Stimulated activated memory B cell treated with anti-CD40 and anti-IgM and Interleukin-4, amounts not matched to agents 10 μg/mL and 1 μg/mL and 100 μg/mL, for 72 hours (primary cell): ENCODE measurements around the gene NELL1.

Experiments
- ATAC-seq: fragments of 150-1000 bp; cut with Tn5 transposase; 2 replicates; pipeline ENCODE4 v1.10.0; 2021
- H3K27ac Mint-ChIP-seq: one replicate; pipeline ENCODE4 v1.8.0; 2022; ENCODE audit warnings: mild to moderate bottlenecking, mixed read lengths
- H3K27me3 Mint-ChIP-seq: one replicate; pipeline ENCODE4 v1.8.0; 2022; ENCODE audit warnings: mixed read lengths
- H3K36me3 Mint-ChIP-seq: one replicate; pipeline ENCODE4 v1.8.0; 2022; ENCODE audit warnings: mixed read lengths
- H3K4me1 Mint-ChIP-seq: one replicate; pipeline ENCODE4 v1.8.0; 2022; ENCODE audit warnings: mixed read lengths
- H3K4me3 Mint-ChIP-seq: one replicate; pipeline ENCODE4 v1.8.0; 2022; ENCODE audit warnings: mild to moderate bottlenecking, moderate library complexity, mixed read lengths
- H3K9me3 Mint-ChIP-seq: one replicate; pipeline ENCODE4 v1.8.0; 2022; ENCODE audit warnings: mixed read lengths

NELL1 gene

GRCh38 chr11:21543901-21544300 lies 874.5 kb downstream of the NELL1 start:
- H3K27me3 Mint-ChIP-seq, result no peaks in the 10 kb centered on the region
- ATAC-seq, result no peak
- no peaks in the 10 kb centered on the region for H3K36me3 Mint-ChIP-seq
- H3K9me3 Mint-ChIP-seq, result peaks cover 3% of the 10 kb centered on the region
- no peak overlapping the region for H3K4me3 Mint-ChIP-seq
- no peaks in the 10 kb centered on the region for H3K4me1 Mint-ChIP-seq
- no peak overlapping the region for H3K27ac Mint-ChIP-seq

- no peak for ATAC-seq
- Mint-ChIP-seq H3K9me3 (peaks cover 3% of the 10 kb centered on the region), H3K27ac (no peak overlapping the region), H3K4me1 (no peaks in the 10 kb centered on the region), H3K4me3 (no peak overlapping the region), H3K27me3 (no peaks in the 10 kb centered on the region), H3K36me3 (no peaks in the 10 kb centered on the region)
Observed at GRCh38 chr11:21545699-21546098, 876.3 kb downstream of the NELL1 start.

- H3K27ac Mint-ChIP-seq, result no peak overlapping the region
- H3K36me3 Mint-ChIP-seq, result no peaks in the 10 kb centered on the region
- no peak overlapping the region for H3K4me3 Mint-ChIP-seq
- no peaks in the 10 kb centered on the region for H3K4me1 Mint-ChIP-seq
- H3K9me3 Mint-ChIP-seq, result peaks cover 3% of the 10 kb centered on the region
- no peaks in the 10 kb centered on the region for H3K27me3 Mint-ChIP-seq
- ATAC-seq, result no peak
Observed at GRCh38 chr11:21546703-21547102, 877.3 kb downstream of the NELL1 start.

- Mint-ChIP-seq H3K27ac (no peak overlapping the region), H3K4me1 (no peaks in the 10 kb centered on the region), H3K4me3 (no peak overlapping the region), H3K36me3 (no peaks in the 10 kb centered on the region), H3K9me3 (no peaks in the 10 kb centered on the region), H3K27me3 (no peaks in the 10 kb centered on the region)
- ATAC-seq, result no peak
Observed at GRCh38 chr11:21552911-21553310, 883.5 kb downstream of the NELL1 start.

- Mint-ChIP-seq H3K4me3 (no peak overlapping the region), H3K27ac (no peak overlapping the region), H3K4me1 (no peaks in the 10 kb centered on the region), H3K36me3 (no peaks in the 10 kb centered on the region), H3K9me3 (no peaks in the 10 kb centered on the region), H3K27me3 (no peaks in the 10 kb centered on the region)
- ATAC-seq, result no peak
Observed at GRCh38 chr11:21553795-21554194, 884.4 kb downstream of the NELL1 start.

- ATAC-seq, result no peak
- Mint-ChIP-seq H3K27ac (no peak overlapping the region), H3K4me3 (no peak overlapping the region), H3K4me1 (no peaks in the 10 kb centered on the region), H3K36me3 (no peaks in the 10 kb centered on the region), H3K27me3 (no peaks in the 10 kb centered on the region), H3K9me3 (no peaks in the 10 kb centered on the region)
Observed at GRCh38 chr11:21554284-21554683, 884.9 kb downstream of the NELL1 start.

- H3K4me3 Mint-ChIP-seq, result no peak overlapping the region
- H3K27ac Mint-ChIP-seq, result no peak overlapping the region
- H3K4me1 Mint-ChIP-seq, result no peaks in the 10 kb centered on the region
- ATAC-seq, result no peak
- H3K27me3 Mint-ChIP-seq, result no peaks in the 10 kb centered on the region
- no peaks in the 10 kb centered on the region for H3K36me3 Mint-ChIP-seq
- no peaks in the 10 kb centered on the region for H3K9me3 Mint-ChIP-seq
Observed at GRCh38 chr11:21556926-21557325, 887.5 kb downstream of the NELL1 start.

- ATAC-seq, result no peak
- Mint-ChIP-seq H3K4me3 (no peak overlapping the region), H3K27ac (no peak overlapping the region), H3K4me1 (no peaks in the 10 kb centered on the region), H3K9me3 (peaks cover 5% of the 10 kb centered on the region), H3K36me3 (no peaks in the 10 kb centered on the region), H3K27me3 (no peaks in the 10 kb centered on the region)
Observed at GRCh38 chr11:21560466-21560975, 891.1 kb downstream of the NELL1 start.

- ATAC-seq, result no peak
- H3K36me3 Mint-ChIP-seq, result no peaks in the 10 kb centered on the region
Observed at GRCh38 chr11:21561581-21561980, 892.2 kb downstream of the NELL1 start.

GRCh38 chr11:21564095-21564494 lies 894.7 kb downstream of the NELL1 start:
- Mint-ChIP-seq H3K36me3 (no peaks in the 10 kb centered on the region), H3K9me3 (peaks cover 5% of the 10 kb centered on the region), H3K4me1 (no peaks in the 10 kb centered on the region), H3K4me3 (no peak overlapping the region), H3K27me3 (no peaks in the 10 kb centered on the region), H3K27ac (no peak overlapping the region)
- ATAC-seq, result no peak

More at GRCh38 chr11:21561581-21561980, 892.2 kb downstream of the NELL1 start:
- Mint-ChIP-seq H3K4me1 (no peaks in the 10 kb centered on the region), H3K27me3 (no peaks in the 10 kb centered on the region), H3K4me3 (no peak overlapping the region), H3K27ac (no peak overlapping the region), H3K9me3 (peaks cover 5% of the 10 kb centered on the region)

GRCh38 chr11:21564833-21565682 lies 895.7 kb downstream of the NELL1 start:
- ATAC-seq, result no peak
- no peaks in the 10 kb centered on the region for H3K36me3 Mint-ChIP-seq
- no peak overlapping the region for H3K27ac Mint-ChIP-seq
- H3K27me3 Mint-ChIP-seq, result no peaks in the 10 kb centered on the region
- H3K4me3 Mint-ChIP-seq, result no peak overlapping the region
- H3K9me3 Mint-ChIP-seq, result peaks cover 5% of the 10 kb centered on the region
- H3K4me1 Mint-ChIP-seq, result no peaks in the 10 kb centered on the region

GRCh38 chr11:21566521-21567117 lies 897.2 kb downstream of the NELL1 start:
- no peaks in the 10 kb centered on the region for H3K4me1 Mint-ChIP-seq
- peaks cover 5% of the 10 kb centered on the region for H3K9me3 Mint-ChIP-seq
- H3K36me3 Mint-ChIP-seq, result no peaks in the 10 kb centered on the region
- no peak overlapping the region for H3K4me3 Mint-ChIP-seq
- no peak overlapping the region for H3K27ac Mint-ChIP-seq
- ATAC-seq, result no peak
- H3K27me3 Mint-ChIP-seq, result no peaks in the 10 kb centered on the region

GRCh38 chr11:21567645-21568290 lies 898.4 kb downstream of the NELL1 start:
- no peak for ATAC-seq

GRCh38 chr11:21572210-21572609 lies 902.8 kb downstream of the NELL1 start:
- Mint-ChIP-seq H3K27ac (no peak overlapping the region), H3K9me3 (no peaks in the 10 kb centered on the region), H3K4me1 (no peaks in the 10 kb centered on the region), H3K27me3 (no peaks in the 10 kb centered on the region), H3K4me3 (no peak overlapping the region), H3K36me3 (no peaks in the 10 kb centered on the region)
- ATAC-seq, result no peak

More at GRCh38 chr11:21567645-21568290, 898.4 kb downstream of the NELL1 start:
- Mint-ChIP-seq H3K27ac (no peak overlapping the region), H3K9me3 (peaks cover 5% of the 10 kb centered on the region), H3K4me3 (no peak overlapping the region), H3K4me1 (no peaks in the 10 kb centered on the region), H3K36me3 (no peaks in the 10 kb centered on the region), H3K27me3 (no peaks in the 10 kb centered on the region)

GRCh38 chr11:21582791-21583190 lies 913.4 kb downstream of the NELL1 start:
- H3K27me3 Mint-ChIP-seq, result no peaks in the 10 kb centered on the region
- H3K4me1 Mint-ChIP-seq, result no peaks in the 10 kb centered on the region
- H3K9me3 Mint-ChIP-seq, result peaks cover 4% of the 10 kb centered on the region
- no peak for ATAC-seq
- no peak overlapping the region for H3K4me3 Mint-ChIP-seq
- no peaks in the 10 kb centered on the region for H3K36me3 Mint-ChIP-seq
- no peak overlapping the region for H3K27ac Mint-ChIP-seq
